ENCODE results near the gene LRRC26. TPM values are rescaled to one million over a fixed set of nuclear protein-coding genes. Genes with fewer than 3 reads are reported as not detected.
A peak's percentile ranks its signal among the peaks of the same experiment; 100 is the strongest.

LRRC26 gene
- total RNA-seq, 1 donor from 2014 or later, result 0.62 TPM

- DNase-seq, result no peak
Measured at GRCh38 chr9:137198902-137199283, 29.0 kb upstream of the LRRC26 start.

- no peak for DNase-seq
Measured at GRCh38 chr9:137198051-137198901, 28.4 kb upstream of the LRRC26 start.

- no peak for DNase-seq
Measured at GRCh38 chr9:137195525-137196220, 25.8 kb upstream of the LRRC26 start.

- DNase-seq, result no peak
Measured at GRCh38 chr9:137194909-137195308, 25.1 kb upstream of the LRRC26 start.

GRCh38 chr9:137194388-137194787 is 24.5 kb upstream of the LRRC26 start:
- peak; percentile 77 for DNase-seq

- DNase-seq, result no peak
Measured at GRCh38 chr9:137193771-137194170, 23.9 kb upstream of the LRRC26 start.

GRCh38 chr9:137192859-137193258 is 23.0 kb upstream of the LRRC26 start:
- no peak for DNase-seq

GRCh38 chr9:137192448-137192780 is 22.6 kb upstream of the LRRC26 start:
- no peak for DNase-seq

GRCh38 chr9:137191691-137192447 is 22.0 kb upstream of the LRRC26 start:
- DNase-seq, result peak; percentile 65

GRCh38 chr9:137191245-137191644 is 21.4 kb upstream of the LRRC26 start:
- DNase-seq, result no peak

GRCh38 chr9:137190315-137190856 is 20.5 kb upstream of the LRRC26 start:
- no peak for DNase-seq

GRCh38 chr9:137189297-137190295 is 19.7 kb upstream of the LRRC26 start:
- no peak for DNase-seq

- peak; percentile 89 for DNase-seq
Measured at GRCh38 chr9:137188490-137189296, 18.8 kb upstream of the LRRC26 start, which contains the start of the genes ANAPC2 and SSNA1. TSS of gene ANAPC2 (minus strand) at chr9:137188560. CDS start at chr9:137188532, 28 bp downstream. TSS of gene SSNA1 (plus strand) at chr9:137188676. CDS start at chr9:137188727, 51 bp downstream.

- no peak for DNase-seq
Measured at GRCh38 chr9:137188086-137188489, 18.2 kb upstream of the LRRC26 start.

- DNase-seq, result no peak
Measured at GRCh38 chr9:137187386-137187785, 17.5 kb upstream of the LRRC26 start.

- DNase-seq, result no peak
Measured at GRCh38 chr9:137186385-137186784, 16.5 kb upstream of the LRRC26 start.

- no peak for DNase-seq
Measured at GRCh38 chr9:137185921-137186320, 16.1 kb upstream of the LRRC26 start.

- DNase-seq, result no peak
Measured at GRCh38 chr9:137184881-137185660, 15.2 kb upstream of the LRRC26 start.

- DNase-seq, result no peak
Measured at GRCh38 chr9:137183980-137184595, 14.2 kb upstream of the LRRC26 start.

Measured in occipital lobe (tissue), 2 donors.